ENCODE results near the gene TRABD2B.

- TF ChIP-seq, protein P1, sequence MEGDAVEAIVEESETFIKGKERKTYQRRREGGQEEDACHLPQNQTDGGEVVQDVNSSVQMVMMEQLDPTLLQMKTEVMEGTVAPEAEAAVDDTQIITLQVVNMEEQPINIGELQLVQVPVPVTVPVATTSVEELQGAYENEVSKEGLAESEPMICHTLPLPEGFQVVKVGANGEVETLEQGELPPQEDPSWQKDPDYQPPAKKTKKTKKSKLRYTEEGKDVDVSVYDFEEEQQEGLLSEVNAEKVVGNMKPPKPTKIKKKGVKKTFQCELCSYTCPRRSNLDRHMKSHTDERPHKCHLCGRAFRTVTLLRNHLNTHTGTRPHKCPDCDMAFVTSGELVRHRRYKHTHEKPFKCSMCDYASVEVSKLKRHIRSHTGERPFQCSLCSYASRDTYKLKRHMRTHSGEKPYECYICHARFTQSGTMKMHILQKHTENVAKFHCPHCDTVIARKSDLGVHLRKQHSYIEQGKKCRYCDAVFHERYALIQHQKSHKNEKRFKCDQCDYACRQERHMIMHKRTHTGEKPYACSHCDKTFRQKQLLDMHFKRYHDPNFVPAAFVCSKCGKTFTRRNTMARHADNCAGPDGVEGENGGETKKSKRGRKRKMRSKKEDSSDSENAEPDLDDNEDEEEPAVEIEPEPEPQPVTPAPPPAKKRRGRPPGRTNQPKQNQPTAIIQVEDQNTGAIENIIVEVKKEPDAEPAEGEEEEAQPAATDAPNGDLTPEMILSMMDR (IDR thresholded peaks at IDR 0.05): no peak
- TF ChIP-seq POLR2A (IDR thresholded peaks at IDR 0.05) (no peak), POLR2AphosphoS5 (IDR thresholded peaks at IDR 0.05) (no peak)
These were observed 231.9 kb downstream of the TRABD2B start for GRCh38 chr1:47765236-47765635.

All from upper lobe of left lung (tissue), 4 donors.